Measurements from ENCODE around the gene CDH23.

CDH23 gene

DNA sequence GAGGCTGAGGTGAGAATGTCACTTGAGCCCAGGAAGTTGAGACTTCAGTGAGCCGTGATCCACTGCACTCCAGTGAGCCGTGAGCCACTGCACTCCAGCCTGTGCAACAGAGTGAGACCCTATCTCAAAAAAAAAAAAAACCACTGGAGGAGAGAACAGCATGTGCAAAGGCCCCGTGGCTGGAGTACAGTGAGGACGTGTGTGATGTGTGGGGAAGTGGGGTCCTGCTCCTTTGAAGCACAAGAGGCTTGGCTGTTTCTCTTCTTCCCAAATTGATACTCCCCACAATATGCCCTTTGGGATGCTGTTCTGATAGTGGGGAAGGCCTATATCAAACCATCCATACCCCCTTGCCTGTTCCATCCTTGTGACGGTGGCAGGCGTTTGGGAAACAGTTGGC lies 254.7 kb downstream of the CDH23 start:
- H3K4me3 ChIP-seq (ENCODE audit: control insufficient read depth, low read depth, low read length) = no peak overlapping the region
- TF ChIP-seq, protein P1, sequence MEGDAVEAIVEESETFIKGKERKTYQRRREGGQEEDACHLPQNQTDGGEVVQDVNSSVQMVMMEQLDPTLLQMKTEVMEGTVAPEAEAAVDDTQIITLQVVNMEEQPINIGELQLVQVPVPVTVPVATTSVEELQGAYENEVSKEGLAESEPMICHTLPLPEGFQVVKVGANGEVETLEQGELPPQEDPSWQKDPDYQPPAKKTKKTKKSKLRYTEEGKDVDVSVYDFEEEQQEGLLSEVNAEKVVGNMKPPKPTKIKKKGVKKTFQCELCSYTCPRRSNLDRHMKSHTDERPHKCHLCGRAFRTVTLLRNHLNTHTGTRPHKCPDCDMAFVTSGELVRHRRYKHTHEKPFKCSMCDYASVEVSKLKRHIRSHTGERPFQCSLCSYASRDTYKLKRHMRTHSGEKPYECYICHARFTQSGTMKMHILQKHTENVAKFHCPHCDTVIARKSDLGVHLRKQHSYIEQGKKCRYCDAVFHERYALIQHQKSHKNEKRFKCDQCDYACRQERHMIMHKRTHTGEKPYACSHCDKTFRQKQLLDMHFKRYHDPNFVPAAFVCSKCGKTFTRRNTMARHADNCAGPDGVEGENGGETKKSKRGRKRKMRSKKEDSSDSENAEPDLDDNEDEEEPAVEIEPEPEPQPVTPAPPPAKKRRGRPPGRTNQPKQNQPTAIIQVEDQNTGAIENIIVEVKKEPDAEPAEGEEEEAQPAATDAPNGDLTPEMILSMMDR (IDR thresholded peaks at IDR 0.05; ENCODE audit: control insufficient read depth, insufficient read depth, low read depth, low read length, missing control alignments) = no peak
- DNase-seq (ENCODE audit: low read depth) = no peak

DNA sequence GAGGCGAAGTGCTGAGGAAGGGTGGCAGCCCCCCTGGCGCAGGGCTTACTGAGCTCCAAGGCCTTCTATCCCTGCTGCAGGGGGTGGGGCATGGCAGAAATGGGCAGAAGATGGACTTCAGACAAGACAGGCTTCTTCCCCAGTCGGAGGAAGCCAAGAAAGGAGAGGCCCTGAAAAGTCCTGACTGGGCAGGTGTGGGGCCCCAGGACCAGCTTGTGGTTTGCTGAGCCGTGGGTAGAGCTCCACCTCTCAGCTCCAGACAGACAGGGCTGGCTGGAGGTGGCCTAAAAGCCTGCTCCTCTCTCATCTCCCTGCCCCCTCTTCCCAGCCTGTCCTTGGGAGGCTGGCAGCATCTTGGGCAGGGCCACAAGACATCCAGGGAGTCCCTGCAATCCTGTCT lies 255.2 kb downstream of the CDH23 start:
- no peak overlapping the region for H3K4me3 ChIP-seq (ENCODE audit: control insufficient read depth, low read depth, low read length)
- no peak for DNase-seq (ENCODE audit: low read depth)
- TF ChIP-seq, protein P1 (IDR thresholded peaks at IDR 0.05; ENCODE audit: control insufficient read depth, insufficient read depth, low read depth, low read length, missing control alignments) = no peak

DNA sequence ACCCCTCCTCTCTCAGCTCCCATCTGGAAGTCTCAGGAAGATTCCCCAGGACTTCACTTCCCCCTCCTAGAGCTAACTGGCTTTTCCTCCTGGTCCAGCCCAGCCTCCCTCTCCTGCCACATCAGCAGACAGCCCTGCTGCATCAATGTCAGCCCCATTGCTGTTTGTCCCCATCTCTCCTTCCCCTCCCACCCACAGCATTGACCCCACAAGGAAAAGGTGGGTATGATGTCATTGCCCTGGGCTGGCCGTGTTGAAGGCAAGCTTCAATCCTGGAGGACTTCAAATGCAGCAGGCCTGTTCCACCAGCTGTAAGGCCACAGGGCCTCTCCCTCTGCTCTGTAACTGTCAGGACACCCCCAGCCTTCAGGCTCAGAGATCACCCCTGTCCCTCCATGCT lies 256.3 kb downstream of the CDH23 start:
- DNase-seq (ENCODE audit: low read depth) = no peak
- TF ChIP-seq, protein P1 (IDR thresholded peaks at IDR 0.05; ENCODE audit: control insufficient read depth, insufficient read depth, low read depth, low read length, missing control alignments) = no peak
- no peak overlapping the region for H3K4me3 ChIP-seq (ENCODE audit: control insufficient read depth, low read depth, low read length)

DNA sequence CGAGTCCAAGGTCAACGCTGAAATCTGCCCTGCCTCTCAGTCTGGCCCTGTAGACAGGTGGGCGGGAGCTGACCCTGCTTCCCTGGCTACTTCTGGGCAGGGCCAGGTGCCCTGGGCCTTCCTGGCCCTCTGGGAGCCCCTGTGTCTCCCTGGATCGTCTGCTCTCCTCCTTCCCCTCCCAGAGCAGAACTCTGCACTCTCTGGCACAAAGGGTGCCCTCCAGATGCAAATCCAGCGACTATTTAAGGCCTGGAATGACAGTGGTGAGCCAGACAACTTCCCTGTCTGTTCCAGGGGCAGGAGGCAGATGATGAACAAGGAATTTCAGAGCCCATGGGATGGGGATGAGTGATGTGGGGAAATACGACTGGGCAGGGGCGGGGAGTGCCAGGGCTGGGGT lies 259.5 kb downstream of the CDH23 start:
- DNase-seq (ENCODE audit: low read depth) = no peak
- TF ChIP-seq, protein P1 (IDR thresholded peaks at IDR 0.05; ENCODE audit: control insufficient read depth, insufficient read depth, low read depth, low read length, missing control alignments) = no peak
- no peak overlapping the region for H3K4me3 ChIP-seq (ENCODE audit: control insufficient read depth, low read depth, low read length)

DNA sequence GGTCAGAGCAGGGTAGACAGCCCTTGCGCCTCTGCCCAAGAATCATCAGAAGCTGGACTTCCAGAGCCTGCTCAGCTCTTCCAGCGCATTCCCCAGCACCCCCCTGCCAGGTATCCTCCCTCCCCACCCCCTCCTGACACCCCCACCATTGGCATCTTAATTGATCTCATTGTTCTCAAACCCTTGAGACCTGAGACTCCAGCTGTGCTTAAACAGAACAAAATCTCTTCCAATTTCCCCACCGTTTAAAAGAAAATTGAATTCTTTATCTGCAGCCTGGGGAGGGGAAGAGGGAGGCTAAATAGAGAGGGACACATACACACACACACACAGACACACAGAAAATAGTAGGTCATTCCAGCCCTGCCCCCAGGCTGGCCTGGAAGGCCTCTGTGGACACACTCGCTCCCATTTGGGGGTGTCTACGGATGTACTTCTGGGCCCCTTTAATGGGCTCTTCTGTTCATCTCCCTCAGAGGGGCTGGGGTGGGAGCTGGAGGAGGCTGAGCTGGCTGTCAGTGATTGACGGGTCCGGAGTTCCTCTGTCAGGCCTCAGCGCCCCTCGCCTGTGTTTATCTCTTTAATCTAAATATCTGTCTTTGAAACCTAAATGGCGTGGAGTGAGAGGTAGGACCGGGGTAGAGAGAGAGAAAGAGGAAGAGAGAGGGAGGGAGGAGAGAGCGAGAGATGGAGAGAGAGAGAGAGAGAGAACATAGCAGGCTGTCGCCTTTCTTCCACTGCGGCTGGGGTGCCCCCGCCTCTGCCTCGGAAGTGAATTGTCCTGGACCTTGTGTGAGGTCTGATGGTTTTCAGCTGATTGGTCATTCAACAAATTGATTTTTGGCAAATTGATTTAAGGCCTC lies 261.1 kb downstream of the CDH23 start:
- no peak for DNase-seq (ENCODE audit: low read depth)
- H3K4me3 ChIP-seq (ENCODE audit: control insufficient read depth, low read depth, low read length) = no peak overlapping the region
- TF ChIP-seq, protein P1 (IDR thresholded peaks at IDR 0.05; ENCODE audit: control insufficient read depth, insufficient read depth, low read depth, low read length, missing control alignments) = no peak

DNA sequence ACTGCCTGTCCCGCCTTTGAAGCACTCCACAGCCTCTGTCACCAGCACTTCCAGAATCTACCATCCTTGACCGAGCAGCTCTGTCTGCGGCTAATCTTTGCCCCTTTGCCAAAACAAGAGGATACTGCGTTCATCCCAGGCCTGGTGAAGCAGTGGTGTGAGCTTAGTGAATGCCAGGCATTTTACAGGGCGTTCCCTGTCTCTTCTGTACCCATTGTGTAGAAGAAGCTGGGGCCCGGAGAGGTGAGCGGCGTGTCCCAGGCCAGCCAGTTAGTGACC lies 261.7 kb downstream of the CDH23 start:
- no peak overlapping the region for H3K4me3 ChIP-seq (ENCODE audit: control insufficient read depth, low read depth, low read length)
- DNase-seq (ENCODE audit: low read depth) = no peak
- TF ChIP-seq, protein P1 (IDR thresholded peaks at IDR 0.05; ENCODE audit: control insufficient read depth, insufficient read depth, low read depth, low read length, missing control alignments) = no peak
